Activated T-cell treated with anti-CD3 and anti-CD28 coated beads for 1 hour (primary cell): ENCODE results near the gene TRIM15.
"Not testable (repeated sequence)": the region's sequence is repeated elsewhere in the genome, so short reads cannot be mapped to it uniquely, and the experiment has no call there.

Experiments
- DNase-seq: peaks from one replicate; pipeline ENCODE4 v3.0.0-alpha.2; 2020; ENCODE audit warnings: low read depth

TRIM15 gene

GRCh38 chr6:30162265-30163089 lies 869 bp upstream of the TRIM15 start:
- no peak for DNase-seq

- no peak for DNase-seq
Observed at GRCh38 chr6:30163918-30164654, 740 bp downstream of the TRIM15 start.

- no peak for DNase-seq
Observed at GRCh38 chr6:30164714-30165113, 1.4 kb downstream of the TRIM15 start.

- DNase-seq: not testable (repeated sequence)
Observed at GRCh38 chr6:30165238-30165637, 1.9 kb downstream of the TRIM15 start.

GRCh38 chr6:30167101-30167500 lies 3.8 kb downstream of the TRIM15 start:
- no peak for DNase-seq

GRCh38 chr6:30168741-30169140 lies 5.4 kb downstream of the TRIM15 start:
- DNase-seq: no peak

- DNase-seq: no peak
Observed at GRCh38 chr6:30169658-30170614, 6.6 kb downstream of the TRIM15 start.

GRCh38 chr6:30171677-30172471 lies 8.5 kb downstream of the TRIM15 start:
- DNase-seq: no peak

- DNase-seq: no peak
Observed at GRCh38 chr6:30172681-30173080, 9.3 kb downstream of the TRIM15 start.

GRCh38 chr6:30175765-30176164 lies 12.4 kb downstream of the TRIM15 start:
- DNase-seq: no peak

GRCh38 chr6:30178837-30179236 lies 15.5 kb downstream of the TRIM15 start:
- DNase-seq: no peak

GRCh38 chr6:30180145-30180544 lies 16.8 kb downstream of the TRIM15 start:
- no peak for DNase-seq

- no peak for DNase-seq
Observed at GRCh38 chr6:30184417-30185031, 21.2 kb downstream of the TRIM15 start.

GRCh38 chr6:30185846-30186484 lies 22.6 kb downstream of the TRIM15 start:
- no peak for DNase-seq

- DNase-seq: no peak
Observed at GRCh38 chr6:30188541-30188940, 25.2 kb downstream of the TRIM15 start.

GRCh38 chr6:30192076-30192475 lies 28.7 kb downstream of the TRIM15 start:
- no peak for DNase-seq

- DNase-seq: no peak
Observed at GRCh38 chr6:30194797-30195690, 31.7 kb downstream of the TRIM15 start.

GRCh38 chr6:30195951-30196350 lies 32.6 kb downstream of the TRIM15 start:
- no peak for DNase-seq

GRCh38 chr6:30196376-30196775 lies 33.0 kb downstream of the TRIM15 start:
- no peak for DNase-seq
